Stimulated activated CD8-positive, alpha-beta memory T cell treated with anti-CD3 and anti-CD28 coated beads, Interleukin-4, amount 100 ng/mL, for 1 hour (primary cell): ENCODE results near the gene TNK1.
"Not testable (repeated sequence)": the region's sequence is repeated elsewhere in the genome, so short reads cannot be mapped to it uniquely, and the experiment has no call there.

Experiments used
- DNase-seq, 2 donors: peaks; one replicate each; pipeline ENCODE4 v3.0.0-alpha.2; 2020; ENCODE audit warnings: low read depth in 2 of 2, low spot score in 1 of 2

Gene TNK1

GRCh38 chr17:7355053-7355452, 25.8 kb upstream of the TNK1 start, which contains the start of gene TMEM95:
Gene TMEM95, plus strand, starts transcription at chr17:7355156. Its CDS starts 49 bp downstream, at chr17:7355205.
- DNase-seq, result no peak

GRCh38 chr17:7355573-7355972, 25.3 kb upstream of the TNK1 start:
- DNase-seq, result no peak

- peak; percentile 50 to 72 for DNase-seq
Measured at GRCh38 chr17:7356072-7356549, 24.8 kb upstream of the TNK1 start.

DNA sequence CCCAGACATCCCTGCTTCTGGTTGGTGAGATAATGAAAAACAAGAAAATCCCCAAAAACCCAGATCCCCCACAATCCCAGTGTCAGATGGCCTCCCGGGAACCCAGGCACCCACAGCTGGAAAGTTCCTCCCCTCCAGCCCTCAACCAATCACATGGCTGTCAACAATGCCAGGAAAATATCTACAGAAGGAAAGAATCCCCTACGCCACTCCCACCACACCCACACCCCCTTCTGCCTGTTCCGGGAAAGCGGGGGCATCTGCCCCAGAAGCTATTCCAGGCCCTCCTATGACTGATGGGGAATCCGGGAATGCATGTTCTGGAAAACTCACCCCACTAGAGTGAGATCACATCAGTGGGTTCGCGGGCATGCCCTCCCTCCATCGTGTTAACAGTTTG, 24.1 kb upstream of the TNK1 start:
- DNase-seq, result no peak

DNA sequence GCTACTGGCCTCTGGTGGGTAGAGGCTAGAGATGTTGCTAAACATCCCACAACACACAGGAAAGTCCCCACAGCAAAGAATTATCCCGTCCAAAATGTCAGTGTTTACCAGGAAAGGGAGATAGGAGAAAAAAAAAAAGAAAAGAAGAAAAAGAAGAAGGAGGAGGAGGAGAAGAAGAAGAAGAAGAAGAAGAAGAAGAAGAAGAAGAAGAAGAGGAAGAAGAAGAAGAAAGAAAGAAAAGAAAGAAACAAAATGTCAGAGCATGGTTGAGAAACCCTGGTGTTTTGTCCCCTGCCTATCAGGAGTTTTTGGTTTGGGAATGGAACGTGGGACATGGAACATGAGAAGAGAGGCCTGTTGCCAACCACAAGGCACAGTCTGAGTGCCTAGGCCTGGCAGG, 23.5 kb upstream of the TNK1 start:
- DNase-seq, result no peak

DNA sequence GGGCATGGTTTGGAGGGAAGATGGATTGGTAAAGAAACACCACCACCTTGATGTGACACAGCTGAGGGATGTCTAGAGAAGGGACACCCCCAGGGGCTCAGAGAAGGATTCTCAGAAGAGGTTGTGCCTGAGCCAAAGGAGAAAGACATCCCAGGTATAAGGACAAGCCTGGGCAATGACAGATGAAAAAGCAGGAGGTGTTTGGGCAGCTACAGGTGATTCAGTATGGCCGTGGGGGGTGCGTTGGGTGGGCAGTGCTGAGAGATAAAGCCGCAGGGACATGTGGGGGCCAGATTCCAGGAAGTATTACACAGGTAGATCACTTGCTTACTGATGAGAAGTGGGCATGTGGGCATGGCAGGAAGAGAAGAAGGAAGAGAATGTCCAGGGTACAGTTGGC, 19.0 kb upstream of the TNK1 start:
- no peak for DNase-seq

GRCh38 chr17:7363311-7363710, 17.6 kb upstream of the TNK1 start:
- no peak for DNase-seq

- not testable (repeated sequence) for DNase-seq
Measured at GRCh38 chr17:7365963-7366362, 14.9 kb upstream of the TNK1 start.

DNA sequence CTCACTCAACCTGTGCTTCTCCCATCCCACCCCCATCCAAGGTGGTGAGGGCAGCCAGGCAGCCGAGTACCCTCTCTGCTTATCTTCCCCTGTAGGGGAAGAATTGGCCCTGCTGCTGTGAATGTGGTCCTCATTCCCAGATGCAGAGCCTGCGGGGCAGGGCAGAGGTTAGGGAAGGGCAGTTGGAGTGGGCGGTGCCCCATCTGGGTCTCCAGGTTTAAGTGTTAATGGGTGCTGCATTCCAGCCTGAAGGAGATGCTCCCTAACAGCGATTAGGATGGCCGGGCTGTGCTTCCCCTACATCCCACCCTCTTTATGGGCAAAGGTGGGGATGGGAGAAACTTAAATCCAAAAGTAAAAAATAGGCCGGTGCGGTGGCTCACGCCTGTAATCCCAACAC, 13.8 kb upstream of the TNK1 start:
- DNase-seq, result no peak

- DNase-seq, result no peak
Measured at GRCh38 chr17:7367918-7368598, 12.8 kb upstream of the TNK1 start.

GRCh38 chr17:7368599-7368994, 12.3 kb upstream of the TNK1 start:
- not testable (repeated sequence) for DNase-seq

- DNase-seq, result no peak
Measured at GRCh38 chr17:7369825-7370224, 11.1 kb upstream of the TNK1 start.

DNA sequence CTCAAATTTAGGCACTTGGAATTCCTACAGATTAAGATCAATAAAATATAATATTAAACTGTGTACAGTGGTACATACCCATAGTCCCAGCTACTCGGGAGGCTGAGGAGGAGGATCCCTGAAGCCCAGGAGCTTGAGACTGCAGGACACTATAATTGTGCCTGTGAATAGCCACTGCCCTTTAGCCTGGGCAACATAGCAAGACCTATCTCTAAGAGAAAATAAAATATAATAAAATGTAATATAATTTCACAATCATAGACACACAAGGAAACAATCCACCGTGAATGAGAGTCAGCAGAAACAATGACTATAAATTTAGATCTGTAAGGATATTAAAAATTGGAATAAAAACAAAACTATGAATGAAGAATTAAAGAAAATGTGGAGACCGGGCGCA, 10.0 kb upstream of the TNK1 start:
- no peak for DNase-seq

- DNase-seq, result no peak
Measured at GRCh38 chr17:7374353-7374752, 6.5 kb upstream of the TNK1 start.

GRCh38 chr17:7379134-7379533, 1.8 kb upstream of the TNK1 start:
- no peak for DNase-seq

DNA sequence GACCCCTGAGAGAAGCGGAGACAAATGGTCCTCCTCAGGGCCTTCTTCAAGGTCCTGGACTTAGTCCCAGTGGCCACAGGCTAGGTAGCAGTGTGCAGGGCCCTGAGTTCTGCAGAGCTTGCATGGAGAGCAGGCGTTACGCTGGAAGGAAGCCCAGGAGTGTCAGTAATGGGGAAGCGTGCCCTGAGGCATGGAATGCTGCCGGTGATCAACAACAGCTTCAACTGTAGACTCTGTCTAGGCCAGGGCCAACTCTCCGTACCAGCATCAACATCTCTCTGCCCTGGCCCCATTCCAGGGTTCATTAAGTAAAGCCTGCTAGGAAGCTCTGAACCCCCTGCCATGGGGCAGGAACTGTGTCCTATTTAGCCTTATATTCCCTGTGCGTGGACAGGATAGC, 568 bp upstream of the TNK1 start:
- DNase-seq, result no peak

DNA sequence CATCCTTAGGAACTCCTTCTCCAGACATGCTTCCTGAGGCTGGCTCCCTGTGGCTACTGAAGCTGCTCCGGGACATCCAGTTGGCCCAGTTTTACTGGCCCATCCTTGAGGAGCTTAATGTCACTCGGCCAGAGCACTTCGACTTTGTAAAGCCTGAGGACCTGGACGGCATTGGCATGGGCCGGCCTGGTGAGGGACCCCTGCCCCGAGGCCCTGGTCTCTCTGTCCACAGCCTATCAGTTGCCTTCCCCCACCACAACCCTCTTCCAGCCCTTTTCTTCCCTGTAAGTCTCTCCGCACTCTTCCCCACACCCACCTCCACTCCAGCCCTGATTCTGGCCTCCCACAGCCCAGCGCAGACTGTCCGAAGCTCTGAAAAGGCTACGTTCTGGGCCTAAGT, 2.0 kb downstream of the TNK1 start:
- no peak for DNase-seq

DNA sequence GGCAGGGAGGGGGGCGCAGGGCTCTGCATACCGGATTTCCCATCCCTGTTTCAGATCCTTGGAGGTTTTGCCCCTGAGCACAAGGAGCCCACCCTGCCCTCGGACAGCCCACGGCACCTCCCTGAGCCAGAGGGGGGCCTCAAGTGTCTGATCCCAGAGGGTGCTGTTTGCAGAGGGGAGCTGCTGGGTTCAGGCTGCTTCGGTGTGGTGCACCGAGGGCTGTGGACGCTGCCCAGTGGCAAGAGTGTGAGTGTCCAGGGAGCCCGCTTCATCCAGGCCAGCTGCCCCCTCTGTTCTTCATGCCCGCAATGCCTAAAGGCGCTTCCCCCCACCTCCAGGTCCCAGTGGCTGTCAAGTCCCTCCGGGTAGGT, 2.5 kb downstream of the TNK1 start:
- no peak for DNase-seq

- peak in 1 of 2 donors; percentile 53 for DNase-seq
Measured at GRCh38 chr17:7383742-7384488, 3.0 kb downstream of the TNK1 start.

GRCh38 chr17:7384489-7385081, 3.7 kb downstream of the TNK1 start:
- no peak for DNase-seq

DNA sequence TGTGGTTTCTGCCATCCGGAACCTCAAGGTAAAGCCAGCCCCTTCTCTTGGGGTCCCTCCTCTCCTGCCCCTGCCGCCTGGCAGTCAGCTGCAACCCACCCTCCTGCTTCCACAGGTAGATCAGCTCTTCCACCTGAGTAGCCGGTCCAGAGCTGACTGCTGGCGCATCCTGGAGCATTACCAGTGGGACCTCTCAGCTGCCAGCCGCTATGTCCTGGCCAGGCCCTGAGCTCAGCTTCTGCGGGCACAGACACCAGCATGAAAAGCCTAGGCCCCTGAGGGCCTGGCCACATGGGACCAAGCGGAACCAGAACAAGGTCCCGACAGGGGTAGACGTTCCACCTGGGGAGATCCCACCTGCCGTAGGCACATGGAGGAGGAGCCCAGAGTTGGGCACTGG, 8.0 kb downstream of the TNK1 start:
- DNase-seq, result no peak
